Measurements from ENCODE around the gene PLEKHG3. TPM values are rescaled to one million over a fixed set of nuclear protein-coding genes. Genes with fewer than 3 reads are reported as not detected.

The PLEKHG3 gene
- total and polyA plus RNA-seq, 2 of the 4 experiments (the other 2 are of a cell fraction) = 8.2 to 8.4 TPM

GRCh38 chr14:64695071-64695470, 9.2 kb upstream of the PLEKHG3 start:
- Histone ChIP-seq H3K4me3 (ENCODE audit: insufficient read depth, low read depth, low read length) (no peak overlapping the region), H3K9me3 (ENCODE audit: control insufficient read depth, insufficient read depth, low read length) (no peaks in the 10 kb centered on the region), H3K27me3 (ENCODE audit: control insufficient read depth, insufficient read depth, low read length) (peaks cover 66% of the 10 kb centered on the region), H4K8ac (ENCODE audit: low read depth in 2 of 2, low read length in 2 of 2) (no peak overlapping the region), H2BK5ac (ENCODE audit: low read depth, low read length, poor library complexity, severe bottlenecking) (no peak overlapping the region), H3K56ac (ENCODE audit: extremely low read depth, insufficient read depth, low read length) (no peak overlapping the region), H4K20me1 (ENCODE audit: insufficient read depth, low read length) (no peaks in the 10 kb centered on the region), H3K4me2 (ENCODE audit: low read depth, low read length) (no peak overlapping the region), H3K79me1 (ENCODE audit: low read depth in 1 of 2, low read length in 2 of 2) (no peaks in the 10 kb centered on the region), H2AFZ (replicated peaks; ENCODE audit: low read length, poor library complexity) (no peak overlapping the region), H3K27ac (ENCODE audit: insufficient read depth, low read length) (no peak overlapping the region), H3K4ac (ENCODE audit: low read depth, low read length) (no peak overlapping the region), H3K9ac (ENCODE audit: low read depth, low read length) (no peak overlapping the region), H4K91ac (ENCODE audit: insufficient read depth, low read depth, low read length) (no peak overlapping the region), H2AK5ac (ENCODE audit: low read depth, low read length) (no peak overlapping the region), H2BK20ac (ENCODE audit: low read depth, low read length) (no peak overlapping the region), H4K5ac (ENCODE audit: low read depth, low read length) (no peak overlapping the region), H3K14ac (replicated peaks; ENCODE audit: low read depth, low read length) (no peak overlapping the region), H3K9me1 (ENCODE audit: insufficient read depth, low read length) (no peaks in the 10 kb centered on the region), H3K4me1 (ENCODE audit: control insufficient read depth, insufficient read depth, low read length) (no peaks in the 10 kb centered on the region), H2AK9ac (replicated peaks; ENCODE audit: low read depth, low read length, poor library complexity) (no peak overlapping the region), H3K18ac (ENCODE audit: low read depth, low read length) (no peak overlapping the region), H2BK120ac (ENCODE audit: low read depth, low read length) (no peak overlapping the region), H3K23ac (ENCODE audit: low read depth, low read length) (no peak overlapping the region), H2BK15ac (ENCODE audit: low read depth, low read length) (no peak overlapping the region), H3K36me3 (ENCODE audit: control insufficient read depth, insufficient read depth, low read length) (no peaks in the 10 kb centered on the region)
- BruUV-seq (replicated peaks) = no TSS peak
- dilution Hi-C loops (cut with HindIII; ENCODE audit: low sequenced_read_pairs, unreplicated experiment) (no loop called here), in situ Hi-C loops (cut with MboI; ENCODE audit: low sequenced_read_pairs) (no loop called here), intact Hi-C loops (cut with micrococcal nuclease) (no loop called here)
- WGBS, 2 experiments (ENCODE audit: extremely low coverage in 2 of 2, insufficient read length in 1 of 2) = no CpG with 5 or more reads among the region's 2 CpGs
- no peak for TF ChIP-seq ELK1 (IDR thresholded peaks at IDR 0.05; ENCODE audit: borderline replicate concordance, low read depth, low read length)
- TF ChIP-seq BHLHE40 (IDR thresholded peaks at IDR 0.05; ENCODE audit: low read depth, low read length) = no peak
- TF ChIP-seq MAZ (IDR thresholded peaks at IDR 0.05; ENCODE audit: borderline replicate concordance, low read depth, low read length) = no peak
- TF ChIP-seq FOS (IDR thresholded peaks at IDR 0.05; ENCODE audit: low read depth, low read length) = no peak
- ChIA-PET CTCF (no interaction called here), POLR2A (ENCODE audit: unreplicated experiment) (no interaction called here)
- no peak for DNase-seq
- no peak for ATAC-seq (ENCODE audit: low read depth)
